ENCODE data around the gene MTCL1. TPM values are rescaled to one million over a fixed set of nuclear protein-coding genes. Genes with fewer than 3 reads are reported as not detected.
"Not testable (repeated sequence)": the region's sequence is repeated elsewhere in the genome, so short reads cannot be mapped to it uniquely, and the experiment has no call there.

Gene MTCL1
- total RNA-seq, 1 donor from 2014 or later, result 0.50 TPM

DNA sequence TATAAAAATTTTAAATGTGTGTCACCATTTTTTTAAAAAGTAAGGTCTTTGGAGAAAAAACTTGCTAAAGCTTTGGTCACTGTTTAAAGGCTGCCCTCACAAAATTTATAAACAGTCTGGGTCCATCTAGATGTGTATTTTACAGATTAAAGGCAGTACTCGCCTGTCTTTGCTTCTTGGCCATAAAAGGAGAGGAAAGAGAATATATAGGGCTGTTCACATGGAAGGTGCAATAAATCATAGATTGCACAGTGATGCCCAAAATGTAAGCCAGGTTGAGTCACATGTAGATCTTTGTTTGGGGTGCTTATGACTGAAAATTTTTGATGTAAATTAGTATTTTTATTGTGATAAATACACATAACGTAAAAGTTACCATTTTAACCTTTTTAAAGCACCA lies 55.6 kb downstream of the MTCL1 start:
- Mint-ChIP-seq H3K4me3 (ENCODE audit: low read depth) (no peak overlapping the region), H3K27me3 (ENCODE audit: low read depth) (peaks cover 6% of the 10 kb centered on the region), H3K9me3 (peaks cover 12% of the 10 kb centered on the region), H3K4me1 (ENCODE audit: low read depth) (peaks cover 2% of the 10 kb centered on the region), H3K27ac (no peak overlapping the region), H3K36me3 (ENCODE audit: low read depth) (no peaks in the 10 kb centered on the region)
- intact Hi-C loops (cut with micrococcal nuclease), result no loop called here
- no peak for DNase-seq (ENCODE audit: low spot score)

DNA sequence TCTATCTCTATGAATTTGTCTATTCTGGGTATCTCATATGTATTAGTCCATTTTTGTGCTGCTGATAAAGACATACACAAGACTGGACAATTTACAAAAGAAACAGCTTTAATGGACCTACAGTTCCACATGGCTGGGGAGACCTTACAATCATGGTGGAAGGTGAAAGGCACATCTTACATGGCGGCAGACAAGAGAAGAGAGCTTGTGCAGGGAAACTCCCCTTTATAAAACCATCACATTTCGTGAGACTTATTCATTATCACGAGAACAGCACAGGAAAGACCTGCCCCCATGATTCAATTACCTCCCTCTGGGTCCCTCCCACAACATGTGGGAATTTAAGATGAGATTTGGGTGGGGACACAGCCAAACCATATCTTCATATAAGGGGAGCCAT lies 56.2 kb downstream of the MTCL1 start:
- H3K4me3 Mint-ChIP-seq (ENCODE audit: low read depth); H3K27me3 Mint-ChIP-seq (ENCODE audit: low read depth); H3K36me3 Mint-ChIP-seq (ENCODE audit: low read depth); H3K27ac Mint-ChIP-seq; intact Hi-C loops (cut with micrococcal nuclease); H3K4me1 Mint-ChIP-seq (ENCODE audit: low read depth); DNase-seq (ENCODE audit: low spot score): not testable (repeated sequence)
- peaks cover 12% of the 10 kb centered on the region for H3K9me3 Mint-ChIP-seq

DNA sequence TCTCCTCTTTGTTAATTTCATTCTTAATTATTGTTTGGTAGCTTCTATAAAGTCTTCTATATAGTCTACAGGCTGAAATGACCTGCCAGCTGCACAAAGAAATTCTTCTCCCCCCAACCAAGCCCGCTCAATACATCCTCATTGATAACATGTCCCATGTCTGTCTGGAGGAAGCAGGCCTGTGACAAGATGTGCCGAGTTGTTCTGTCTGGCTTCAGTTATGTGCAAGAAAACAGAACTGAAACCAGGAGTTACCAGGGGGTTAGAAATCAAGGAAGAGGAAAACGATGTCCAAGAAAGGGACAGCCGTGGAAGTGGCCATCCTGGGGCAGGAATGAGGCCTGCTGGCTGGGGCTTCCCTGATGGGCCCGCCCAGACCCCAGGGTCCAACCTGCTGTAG lies 57.6 kb downstream of the MTCL1 start:
- Mint-ChIP-seq H3K4me3 (ENCODE audit: low read depth) (no peak overlapping the region), H3K9me3 (peaks cover 12% of the 10 kb centered on the region), H3K27me3 (ENCODE audit: low read depth) (peaks cover 6% of the 10 kb centered on the region), H3K27ac (no peak overlapping the region), H3K4me1 (ENCODE audit: low read depth) (no peaks in the 10 kb centered on the region), H3K36me3 (ENCODE audit: low read depth) (no peaks in the 10 kb centered on the region)
- no peak for DNase-seq (ENCODE audit: low spot score)
- intact Hi-C loops (cut with micrococcal nuclease), result no loop called here

DNA sequence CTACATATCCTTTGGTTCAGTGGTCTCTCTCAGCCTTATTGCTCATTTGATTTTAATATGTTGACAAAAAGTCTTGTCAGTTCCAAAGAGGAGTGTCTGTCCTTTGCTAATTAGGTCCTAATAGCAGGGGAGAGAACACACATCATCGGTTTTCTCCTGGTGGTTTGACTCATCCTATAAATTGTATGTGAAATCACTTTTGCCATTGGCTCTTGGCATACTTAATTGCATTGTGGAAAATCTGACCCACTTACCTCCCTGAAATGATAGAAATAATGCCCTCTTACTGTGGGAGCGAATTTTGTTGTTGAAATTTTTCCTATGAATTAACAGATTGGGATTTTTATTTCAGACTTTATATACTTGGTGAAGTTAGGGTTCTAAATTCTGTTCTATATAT lies 58.3 kb downstream of the MTCL1 start:
- intact Hi-C loops (cut with micrococcal nuclease), result no loop called here
- no peak overlapping the region for H3K4me3 Mint-ChIP-seq (ENCODE audit: low read depth)
- H3K27me3 Mint-ChIP-seq (ENCODE audit: low read depth), result peaks cover 8% of the 10 kb centered on the region
- peaks cover 12% of the 10 kb centered on the region for H3K9me3 Mint-ChIP-seq
- no peak overlapping the region for H3K27ac Mint-ChIP-seq
- no peak for DNase-seq (ENCODE audit: low spot score)
- H3K36me3 Mint-ChIP-seq (ENCODE audit: low read depth), result no peaks in the 10 kb centered on the region
- no peaks in the 10 kb centered on the region for H3K4me1 Mint-ChIP-seq (ENCODE audit: low read depth)

DNA sequence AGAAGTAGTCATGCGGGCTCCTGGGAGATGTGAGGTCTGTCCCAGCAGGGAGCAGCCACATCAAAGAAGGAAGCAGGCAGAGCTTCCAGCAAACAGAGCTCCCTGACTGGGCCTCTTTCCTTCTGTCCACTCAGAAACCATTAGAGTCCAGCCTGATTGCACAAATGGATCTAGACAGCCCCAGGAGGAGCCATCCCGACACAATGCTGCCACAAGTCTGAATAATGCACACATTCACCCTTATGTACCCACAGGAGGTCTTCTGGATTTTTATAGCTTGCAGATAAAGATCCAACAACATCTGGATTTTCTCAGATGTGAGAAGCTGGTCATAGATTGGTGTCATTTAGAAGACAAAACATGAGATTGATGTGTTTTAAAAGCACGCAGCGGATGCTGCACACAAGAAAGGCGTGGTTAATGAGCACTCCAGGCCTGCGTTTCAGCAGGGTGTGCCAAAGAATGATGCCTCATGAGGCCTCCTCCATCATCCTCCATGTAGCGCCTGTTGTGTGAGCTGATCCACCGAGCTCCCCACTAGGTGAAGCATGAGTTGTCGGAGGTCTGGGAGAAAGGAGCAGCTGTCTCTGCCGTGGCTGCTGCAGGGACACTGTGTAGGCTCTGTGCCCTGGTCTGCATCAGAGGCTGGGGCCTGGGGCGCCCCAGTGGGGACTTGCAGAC lies 60.6 kb downstream of the MTCL1 start:
- no peak for DNase-seq (ENCODE audit: low spot score)
- H3K9me3 Mint-ChIP-seq, result peaks cover 12% of the 10 kb centered on the region
- intact Hi-C loops (cut with micrococcal nuclease), result no loop called here
- H3K27me3 Mint-ChIP-seq (ENCODE audit: low read depth), result peaks cover 6% of the 10 kb centered on the region
- H3K4me1 Mint-ChIP-seq (ENCODE audit: low read depth), result no peaks in the 10 kb centered on the region
- no peaks in the 10 kb centered on the region for H3K36me3 Mint-ChIP-seq (ENCODE audit: low read depth)
- H3K27ac Mint-ChIP-seq, result no peak overlapping the region
- no peak overlapping the region for H3K4me3 Mint-ChIP-seq (ENCODE audit: low read depth)

DNA sequence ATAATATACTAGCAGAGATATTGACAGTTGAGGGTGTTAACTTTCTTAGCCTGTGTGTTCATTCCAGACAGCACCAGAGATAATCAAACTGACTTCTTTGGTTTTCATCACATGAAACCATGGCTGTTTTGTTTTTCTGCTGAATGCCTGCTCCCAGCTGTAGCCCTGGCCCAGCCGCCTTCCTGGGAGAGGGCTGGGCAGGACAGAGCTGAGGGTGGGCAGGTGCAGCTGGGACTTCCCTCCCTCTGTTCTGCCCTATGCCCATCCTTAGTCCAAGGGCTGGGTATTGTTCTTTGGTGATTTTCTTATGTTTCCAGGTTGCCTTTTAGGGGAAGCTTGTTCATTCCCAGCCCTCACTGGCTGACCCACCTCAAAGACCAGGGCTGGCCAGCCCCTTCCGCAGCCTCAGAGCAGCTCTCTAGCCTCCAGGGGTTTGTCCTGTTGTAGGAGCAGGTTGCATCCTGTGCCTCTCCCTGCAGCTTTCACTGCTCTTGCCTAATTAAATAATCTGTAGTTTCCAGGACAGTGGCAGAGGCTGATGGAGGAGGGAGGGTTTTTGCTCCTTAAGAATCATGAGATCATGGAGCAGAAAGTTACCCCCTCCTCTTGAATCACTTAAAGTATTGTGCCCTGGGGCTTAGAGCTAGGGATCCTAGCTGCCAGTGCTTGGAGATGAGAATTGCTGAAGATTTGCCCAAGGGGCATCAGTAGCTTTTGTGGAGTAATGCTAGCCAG lies 61.4 kb downstream of the MTCL1 start:
- Mint-ChIP-seq H3K27ac (no peak overlapping the region), H3K27me3 (ENCODE audit: low read depth) (peaks cover 3% of the 10 kb centered on the region), H3K4me1 (ENCODE audit: low read depth) (no peaks in the 10 kb centered on the region), H3K36me3 (ENCODE audit: low read depth) (no peaks in the 10 kb centered on the region), H3K9me3 (peaks cover 6% of the 10 kb centered on the region), H3K4me3 (ENCODE audit: low read depth) (no peak overlapping the region)
- intact Hi-C loops (cut with micrococcal nuclease), result no loop called here
- DNase-seq (ENCODE audit: low spot score), result no peak

DNA sequence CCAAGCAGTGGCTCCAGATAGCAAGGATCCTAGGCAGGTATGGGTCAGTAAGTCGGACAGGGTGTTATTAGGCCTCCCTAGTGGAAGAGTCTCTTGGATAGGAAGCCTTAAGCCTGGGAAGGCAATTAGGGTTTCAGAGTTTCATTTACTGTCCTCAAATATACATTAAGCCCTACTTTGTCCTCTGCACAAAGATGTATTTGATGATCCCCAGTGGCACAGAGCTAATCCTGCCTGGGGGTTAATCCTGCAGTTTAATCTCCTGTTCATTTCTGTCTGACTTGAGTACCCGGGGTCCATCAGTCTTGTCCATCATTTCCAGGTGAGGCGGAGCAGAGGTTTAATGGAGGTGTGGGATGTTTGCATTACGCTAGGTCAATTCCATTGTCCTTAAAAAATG lies 62.0 kb downstream of the MTCL1 start:
- Mint-ChIP-seq H3K4me1 (ENCODE audit: low read depth) (no peaks in the 10 kb centered on the region), H3K36me3 (ENCODE audit: low read depth) (no peaks in the 10 kb centered on the region), H3K27ac (no peak overlapping the region), H3K27me3 (ENCODE audit: low read depth) (peaks cover 3% of the 10 kb centered on the region), H3K9me3 (peaks cover 2% of the 10 kb centered on the region), H3K4me3 (ENCODE audit: low read depth) (no peak overlapping the region)
- no peak for DNase-seq (ENCODE audit: low spot score)
- intact Hi-C loops (cut with micrococcal nuclease), result no loop called here

DNA sequence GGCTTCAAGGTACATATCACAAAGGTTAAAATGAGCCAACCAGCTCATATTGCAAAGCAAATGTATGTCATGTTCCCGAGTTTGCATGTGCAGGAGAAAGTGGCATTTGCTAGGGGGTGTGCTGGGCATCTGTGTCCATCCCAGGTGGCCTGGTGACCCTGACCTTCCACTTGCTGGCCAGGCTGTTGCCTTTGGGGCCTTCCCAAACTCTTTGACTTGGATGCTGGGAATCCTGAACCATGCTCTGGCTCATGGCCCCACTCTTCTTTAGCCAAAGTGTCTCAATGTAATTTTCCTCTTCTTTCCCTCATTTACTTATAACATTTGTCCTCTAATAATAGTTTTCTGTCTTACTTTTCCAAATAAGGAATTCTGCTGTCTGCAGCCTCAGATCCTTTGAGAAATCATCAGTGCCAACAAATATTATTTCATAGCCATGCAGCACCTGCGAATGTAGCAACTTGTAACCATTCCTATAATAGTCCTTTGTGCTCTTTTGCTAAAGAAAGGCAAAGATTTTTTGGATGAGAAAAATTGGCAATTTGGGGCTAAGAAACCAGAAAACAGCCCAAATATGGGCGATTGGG lies 64.2 kb downstream of the MTCL1 start:
- Mint-ChIP-seq H3K4me1 (ENCODE audit: low read depth) (no peaks in the 10 kb centered on the region), H3K27ac (no peak overlapping the region), H3K9me3 (no peaks in the 10 kb centered on the region), H3K36me3 (ENCODE audit: low read depth) (no peaks in the 10 kb centered on the region), H3K27me3 (ENCODE audit: low read depth) (peaks cover 3% of the 10 kb centered on the region), H3K4me3 (ENCODE audit: low read depth) (no peak overlapping the region)
- DNase-seq (ENCODE audit: low spot score), result no peak
- intact Hi-C loops (cut with micrococcal nuclease), result no loop called here

DNA sequence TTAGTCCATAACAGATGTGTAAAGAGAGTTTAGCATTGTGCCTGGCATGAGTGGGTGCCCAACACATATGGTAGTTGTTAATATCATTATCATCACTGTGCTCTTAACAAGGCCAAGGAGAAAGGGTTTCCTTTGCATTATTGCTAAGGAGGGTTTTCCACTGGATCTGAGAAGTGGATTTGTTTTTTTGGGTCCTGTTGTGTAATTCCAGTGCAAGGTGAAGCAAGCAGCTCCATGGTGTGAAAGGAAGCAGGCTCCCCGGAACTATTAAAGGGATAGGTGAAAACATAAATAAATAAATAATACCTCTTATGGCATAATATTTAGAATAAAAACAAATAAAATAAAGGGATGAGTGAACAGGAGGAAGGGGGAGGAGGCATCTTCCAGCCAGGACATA lies 65.3 kb downstream of the MTCL1 start:
- Mint-ChIP-seq H3K9me3 (no peaks in the 10 kb centered on the region), H3K36me3 (ENCODE audit: low read depth) (no peaks in the 10 kb centered on the region), H3K4me1 (ENCODE audit: low read depth) (no peaks in the 10 kb centered on the region), H3K4me3 (ENCODE audit: low read depth) (no peak overlapping the region), H3K27ac (no peak overlapping the region), H3K27me3 (ENCODE audit: low read depth) (peaks cover 3% of the 10 kb centered on the region)
- intact Hi-C loops (cut with micrococcal nuclease), result no loop called here
- DNase-seq (ENCODE audit: low spot score), result no peak

DNA sequence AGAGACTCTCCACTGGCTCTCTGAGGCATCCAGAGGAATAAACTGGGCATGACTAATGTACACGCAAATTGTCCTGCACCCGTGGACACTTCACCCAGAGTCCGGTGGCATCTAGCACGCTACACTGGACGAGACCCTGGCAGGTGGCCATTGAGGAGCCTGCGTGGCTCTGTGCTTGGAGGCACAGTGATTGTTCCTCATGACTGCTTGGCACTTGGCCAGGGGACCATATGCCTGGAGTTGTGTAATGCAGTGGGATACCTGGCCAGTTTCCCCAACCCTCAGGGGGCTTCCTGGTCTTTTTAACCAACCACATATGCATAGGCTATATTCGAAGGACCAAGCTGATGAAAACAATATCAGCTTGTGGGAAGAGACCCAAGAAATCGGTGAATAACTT lies 66.6 kb downstream of the MTCL1 start:
- no peaks in the 10 kb centered on the region for H3K4me1 Mint-ChIP-seq (ENCODE audit: low read depth)
- no peaks in the 10 kb centered on the region for H3K36me3 Mint-ChIP-seq (ENCODE audit: low read depth)
- no peak for DNase-seq (ENCODE audit: low spot score)
- H3K4me3 Mint-ChIP-seq (ENCODE audit: low read depth), result no peak overlapping the region
- intact Hi-C loops (cut with micrococcal nuclease), result no loop called here
- no peak overlapping the region for H3K27ac Mint-ChIP-seq
- H3K9me3 Mint-ChIP-seq, result no peaks in the 10 kb centered on the region
- H3K27me3 Mint-ChIP-seq (ENCODE audit: low read depth), result peaks cover 3% of the 10 kb centered on the region

DNA sequence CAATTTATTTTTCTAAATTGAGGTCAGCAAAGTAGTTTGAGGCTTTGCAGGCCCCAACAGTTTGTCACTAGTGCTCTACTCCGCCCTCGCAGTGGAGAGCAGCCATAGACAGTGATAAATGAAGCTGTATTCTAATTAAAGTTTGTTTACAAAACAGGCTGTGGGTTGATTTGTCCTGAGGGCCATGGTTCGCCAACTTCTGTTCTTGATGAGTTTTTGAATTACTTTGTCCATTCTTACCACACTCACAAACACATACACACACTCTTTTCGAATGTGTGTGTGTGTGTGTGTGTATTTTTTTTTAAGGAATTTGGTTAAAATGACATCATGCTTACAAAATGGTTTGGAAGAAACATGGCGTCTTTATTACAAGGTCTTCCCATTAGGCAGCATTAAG lies 68.6 kb downstream of the MTCL1 start:
- DNase-seq (ENCODE audit: low spot score), result no peak
- Mint-ChIP-seq H3K36me3 (ENCODE audit: low read depth) (no peaks in the 10 kb centered on the region), H3K27ac (no peak overlapping the region), H3K27me3 (ENCODE audit: low read depth) (no peaks in the 10 kb centered on the region), H3K4me3 (ENCODE audit: low read depth) (no peak overlapping the region), H3K9me3 (no peaks in the 10 kb centered on the region), H3K4me1 (ENCODE audit: low read depth) (no peaks in the 10 kb centered on the region)
- intact Hi-C loops (cut with micrococcal nuclease), result no loop called here

DNA sequence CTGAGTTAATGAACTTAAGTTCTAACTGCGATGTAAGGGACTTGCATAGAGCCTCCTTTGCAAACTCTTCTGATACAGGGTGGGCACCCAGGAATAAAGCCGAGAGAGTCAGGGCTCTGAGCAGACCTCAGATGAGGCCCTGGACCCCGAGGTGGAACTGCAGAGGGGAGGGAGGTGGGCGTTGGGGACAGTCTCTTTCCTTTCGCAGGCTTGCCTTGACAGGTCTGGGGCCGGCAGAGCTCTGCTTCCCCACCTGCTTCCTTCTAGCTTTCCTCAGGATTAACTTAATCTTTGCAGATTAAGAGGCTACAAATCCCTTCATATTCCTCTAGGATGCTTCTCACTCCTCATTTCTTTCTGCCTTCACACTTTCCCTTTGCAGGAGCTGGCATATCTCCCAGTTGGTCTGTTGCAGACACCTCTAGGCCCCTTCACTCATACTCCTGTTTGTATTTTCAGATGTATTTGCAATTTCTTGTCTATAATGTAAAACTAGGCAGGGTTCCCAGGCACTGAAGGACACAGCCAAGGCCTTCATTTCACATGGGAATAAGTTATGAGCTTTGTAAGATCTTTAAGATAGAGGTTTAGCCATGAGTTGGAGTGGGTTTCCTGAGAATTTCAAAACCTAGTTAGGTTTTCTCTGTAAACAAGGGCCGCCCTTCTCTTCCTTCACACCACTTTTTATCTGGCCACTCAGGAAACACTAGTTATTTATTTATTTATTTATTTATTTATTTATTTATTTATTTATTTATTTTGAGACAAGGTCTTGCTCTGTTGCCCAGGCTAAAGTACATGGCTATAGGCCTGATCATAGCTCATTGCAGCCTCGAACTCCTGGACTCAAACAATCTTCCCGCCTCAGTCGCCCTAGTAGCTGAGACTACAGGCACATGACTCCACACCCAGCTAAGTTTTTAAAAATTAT lies 70.9 kb downstream of the MTCL1 start:
- Mint-ChIP-seq H3K9me3 (no peaks in the 10 kb centered on the region), H3K36me3 (ENCODE audit: low read depth) (no peaks in the 10 kb centered on the region), H3K27ac (no peak overlapping the region), H3K4me3 (ENCODE audit: low read depth) (no peak overlapping the region), H3K27me3 (ENCODE audit: low read depth) (peaks cover 3% of the 10 kb centered on the region), H3K4me1 (ENCODE audit: low read depth) (no peaks in the 10 kb centered on the region)
- intact Hi-C loops (cut with micrococcal nuclease), result no loop called here
- no peak for DNase-seq (ENCODE audit: low spot score)
